NB4 (cell line): ENCODE results near the gene WDR37.

Source experiments
- DNase-seq: peaks from one replicate; pipeline ENCODE4 v3.0.0; 2010; ENCODE audit warnings: low read depth
- H3K4me3 ChIP-seq: one replicate; pipeline ENCODE4 v1.5.1; 2011; ENCODE audit warnings: mild to moderate bottlenecking, low read depth, low read length, moderate library complexity
- CTCF ChIP-seq: IDR thresholded peaks from one replicate; pipeline ENCODE4 v1.5.1; 2012; ENCODE audit warnings: low read depth, low read length
- MAX ChIP-seq: IDR thresholded peaks from 2 replicates; pipeline ENCODE4 v1.6.1; 2011; ENCODE audit warnings: low read depth, low read length
- MYC ChIP-seq: IDR thresholded peaks from 2 replicates; pipeline ENCODE4 v1.6.1; 2011; ENCODE audit warnings: low read depth, low read length
- POLR2A ChIP-seq: IDR thresholded peaks from 2 replicates; pipeline ENCODE4 v1.6.1; 2011; ENCODE audit warnings: mild to moderate bottlenecking; ENCODE audit not compliant: insufficient read length; ENCODE audit errors: extremely low read depth

The WDR37 gene

GRCh38 chr10:1084011-1084950, 28.1 kb downstream of the WDR37 start:
- DNase-seq = no peak
- TF ChIP-seq CTCF (no peak), MYC (no peak), MAX (no peak), POLR2A (no peak)
- H3K4me3 ChIP-seq = no peak overlapping the region

GRCh38 chr10:1085258-1085657, 29.1 kb downstream of the WDR37 start:
- DNase-seq = no peak
- TF ChIP-seq POLR2A (no peak), MYC (no peak), CTCF (no peak), MAX (no peak)
- H3K4me3 ChIP-seq = no peak overlapping the region

GRCh38 chr10:1086787-1087186, 30.6 kb downstream of the WDR37 start:
- TF ChIP-seq MAX (no peak), POLR2A (no peak), MYC (no peak), CTCF (no peak)
- no peak overlapping the region for H3K4me3 ChIP-seq
- DNase-seq = no peak

GRCh38 chr10:1089017-1089689, 33.0 kb downstream of the WDR37 start:
- H3K4me3 ChIP-seq = no peak overlapping the region
- no peak for DNase-seq
- no peak for TF ChIP-seq POLR2A
- no peak for TF ChIP-seq CTCF
- TF ChIP-seq MYC = no peak
- TF ChIP-seq MAX = no peak

- DNase-seq = no peak
- TF ChIP-seq MYC = no peak
- no peak for TF ChIP-seq MAX
- no peak for TF ChIP-seq CTCF
- no peak for TF ChIP-seq POLR2A
Measured at GRCh38 chr10:1090696-1091095, 34.5 kb downstream of the WDR37 start.

More at GRCh38 chr10:1090696-1091095, 34.5 kb downstream of the WDR37 start:
- no peak overlapping the region for H3K4me3 ChIP-seq
